GM19023 (cell line): ENCODE measurements around the gene MAP3K2.
"Not testable (repeated sequence)": the region's sequence is repeated elsewhere in the genome, so short reads cannot be mapped to it uniquely, and the experiment has no call there.

Experiments
- ATAC-seq: cut with Tn5 transposase; IDR thresholded peaks from one replicate; pipeline ENCODE4 v1.9.1; 2021; ENCODE audit warnings: mild to moderate bottlenecking, moderate library complexity; ENCODE audit not compliant: unreplicated experiment

MAP3K2 gene

GRCh38 chr2:127421116-127421800 lies 33.5 kb upstream of the MAP3K2 start:
- no peak for ATAC-seq

GRCh38 chr2:127420039-127420864 lies 32.5 kb upstream of the MAP3K2 start:
- no peak for ATAC-seq

GRCh38 chr2:127419448-127420038 lies 31.8 kb upstream of the MAP3K2 start:
- no peak for ATAC-seq

GRCh38 chr2:127419112-127419430 lies 31.3 kb upstream of the MAP3K2 start:
- no peak for ATAC-seq

- no peak for ATAC-seq
Measured at GRCh38 chr2:127418300-127419111, 30.7 kb upstream of the MAP3K2 start, which contains the start of gene PROC. PROC (plus strand) TSS chr2:127418427; CDS start chr2:127419943, 1,516 bp downstream.

- no peak for ATAC-seq
Measured at GRCh38 chr2:127417406-127417805, 29.6 kb upstream of the MAP3K2 start.

- no peak for ATAC-seq
Measured at GRCh38 chr2:127416506-127417001, 28.8 kb upstream of the MAP3K2 start.

- peak; percentile 73 for ATAC-seq
Measured at GRCh38 chr2:127415593-127416505, 28.1 kb upstream of the MAP3K2 start.

GRCh38 chr2:127414638-127415592 lies 27.1 kb upstream of the MAP3K2 start:
- no peak for ATAC-seq

GRCh38 chr2:127413782-127414637 lies 26.2 kb upstream of the MAP3K2 start:
- ATAC-seq, result no peak

GRCh38 chr2:127413200-127413599 lies 25.4 kb upstream of the MAP3K2 start:
- ATAC-seq, result no peak

GRCh38 chr2:127411653-127412369 lies 24.0 kb upstream of the MAP3K2 start:
- no peak for ATAC-seq

- ATAC-seq, result peak; percentile 41
Measured at GRCh38 chr2:127410871-127411652, 23.3 kb upstream of the MAP3K2 start.

- ATAC-seq, result not testable (repeated sequence)
Measured at GRCh38 chr2:127409716-127410115, 21.9 kb upstream of the MAP3K2 start.

GRCh38 chr2:127408807-127409099 lies 21.0 kb upstream of the MAP3K2 start:
- ATAC-seq, result no peak

GRCh38 chr2:127408004-127408806 lies 20.4 kb upstream of the MAP3K2 start:
- peak; percentile 77 for ATAC-seq
